KOPT-K1 (cell line): ENCODE measurements around the gene ATG13.

ENCODE experiments used
- H3K27ac ChIP-seq: fragments of 200-600 bp; sonication (generic); 2 replicates; pipeline ENCODE4 v1.5.1; 2016; ENCODE audit warnings: antibody characterized with exemption, mild to moderate bottlenecking, low read depth, low read length; ENCODE audit not compliant: poor library complexity, severe bottlenecking
- H3K36me3 ChIP-seq: fragments of 200-600 bp; sonication (generic); 2 replicates; pipeline ENCODE4 v1.5.1; 2017; ENCODE audit warnings: antibody characterized with exemption, mild to moderate bottlenecking, low read length, moderate library complexity; ENCODE audit not compliant: insufficient read depth
- H3K9me3 ChIP-seq: fragments of 200-600 bp; sonication (generic); 2 replicates; pipeline ENCODE4 v1.5.1; 2017; ENCODE audit warnings: antibody characterized with exemption, low read length, mild to moderate bottlenecking; ENCODE audit not compliant: insufficient read depth, poor library complexity, severe bottlenecking

ATG13 gene

GRCh38 chr11:46597609-46598219, 19.6 kb upstream of the ATG13 start:
- Histone ChIP-seq H3K36me3 (no peaks in the 10 kb centered on the region), H3K27ac (no peak overlapping the region), H3K9me3 (no peaks in the 10 kb centered on the region)

- H3K36me3 ChIP-seq = no peaks in the 10 kb centered on the region
- no peak overlapping the region for H3K27ac ChIP-seq
- no peaks in the 10 kb centered on the region for H3K9me3 ChIP-seq
Observed at GRCh38 chr11:46599340-46600193, 17.8 kb upstream of the ATG13 start.

DNA sequence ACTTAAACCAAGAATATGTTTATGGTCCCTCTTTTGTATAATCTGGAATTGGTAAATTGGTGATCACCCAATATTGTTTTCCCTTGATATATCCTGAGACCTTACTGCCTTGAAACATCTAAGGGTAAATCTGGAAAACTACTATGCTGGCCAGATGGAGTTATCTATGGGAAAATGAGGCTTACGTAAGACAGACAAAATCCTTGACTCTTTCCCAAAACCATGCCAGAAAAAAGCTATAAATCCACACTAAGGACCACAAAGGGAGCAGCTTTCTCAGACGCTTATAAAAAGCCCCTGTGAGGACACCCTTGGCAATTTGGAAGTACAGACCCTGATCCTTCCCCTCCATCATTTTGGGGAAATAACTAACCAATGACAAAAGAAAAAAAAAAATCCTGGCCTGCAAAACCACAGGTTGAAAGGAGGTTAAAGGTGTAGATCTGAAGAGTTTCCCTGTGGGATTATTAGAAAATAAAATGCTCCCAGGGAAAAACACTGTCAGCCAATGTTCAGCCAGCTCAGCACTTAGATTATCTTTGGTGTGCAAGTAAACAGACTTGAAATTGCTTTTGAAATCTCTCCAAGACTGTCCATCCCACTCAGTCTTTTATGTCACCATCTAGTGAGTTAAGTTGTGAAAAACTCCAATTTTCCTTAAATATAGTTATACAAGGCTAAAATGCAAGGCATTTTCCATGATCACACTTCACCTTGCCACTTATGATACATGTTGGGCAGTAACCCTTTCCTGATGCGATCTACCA, 17.0 kb upstream of the ATG13 start:
- H3K9me3 ChIP-seq = no peaks in the 10 kb centered on the region
- H3K36me3 ChIP-seq = no peaks in the 10 kb centered on the region

DNA sequence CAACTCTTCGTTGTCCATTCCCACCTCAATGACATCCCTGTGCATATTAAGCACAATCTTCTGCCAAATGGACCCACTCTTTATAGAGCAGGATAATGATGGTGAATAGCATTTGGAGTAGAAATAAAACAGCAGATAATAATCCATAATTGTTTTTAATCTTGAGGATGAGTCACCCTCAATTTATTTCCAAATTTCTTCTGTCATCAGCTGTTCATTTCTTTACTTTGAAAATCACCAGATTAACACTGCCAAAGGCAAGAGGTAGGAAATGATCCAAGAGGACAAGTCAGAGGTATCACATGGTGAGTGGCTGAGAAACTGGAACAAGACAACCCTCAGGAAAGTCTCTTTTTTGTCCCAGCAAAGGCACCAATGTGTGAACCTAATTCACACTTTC, 16.2 kb upstream of the ATG13 start:
- Histone ChIP-seq H3K27ac (no peak overlapping the region), H3K9me3 (no peaks in the 10 kb centered on the region), H3K36me3 (no peaks in the 10 kb centered on the region)

More for the DNA sequence above, 17.0 kb upstream of the ATG13 start:
- H3K27ac ChIP-seq = no peak overlapping the region

GRCh38 chr11:46603704-46604308, 13.5 kb upstream of the ATG13 start:
- Histone ChIP-seq H3K36me3 (no peaks in the 10 kb centered on the region), H3K27ac (no peak overlapping the region), H3K9me3 (no peaks in the 10 kb centered on the region)

- no peaks in the 10 kb centered on the region for H3K36me3 ChIP-seq
- H3K9me3 ChIP-seq = no peaks in the 10 kb centered on the region
- H3K27ac ChIP-seq = no peak overlapping the region
Observed at GRCh38 chr11:46604796-46605195, 12.6 kb upstream of the ATG13 start.

- Histone ChIP-seq H3K36me3 (no peaks in the 10 kb centered on the region), H3K9me3 (no peaks in the 10 kb centered on the region), H3K27ac (no peak overlapping the region)
Observed at GRCh38 chr11:46607516-46607915, 9.8 kb upstream of the ATG13 start.

DNA sequence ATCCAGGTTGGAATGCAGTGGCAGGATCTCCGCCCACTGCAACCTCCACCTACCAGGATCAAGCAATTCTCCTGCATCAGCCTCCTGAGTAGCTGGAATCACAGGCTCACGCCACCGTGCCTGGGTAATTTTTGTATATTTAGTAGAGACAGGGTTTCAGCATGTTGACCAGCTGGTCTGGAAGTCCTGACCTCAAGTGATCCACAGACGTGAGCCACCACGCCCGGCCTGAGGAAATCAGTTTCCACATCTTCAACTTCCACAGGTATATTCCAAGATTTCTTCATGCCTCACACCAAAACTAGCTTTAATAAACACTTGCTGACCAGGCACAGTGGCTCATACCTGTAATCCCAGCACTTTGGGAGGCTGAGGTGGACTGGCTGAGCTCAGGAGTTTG, 8.0 kb upstream of the ATG13 start:
- H3K36me3 ChIP-seq = no peaks in the 10 kb centered on the region
- H3K27ac ChIP-seq = no peak overlapping the region

DNA sequence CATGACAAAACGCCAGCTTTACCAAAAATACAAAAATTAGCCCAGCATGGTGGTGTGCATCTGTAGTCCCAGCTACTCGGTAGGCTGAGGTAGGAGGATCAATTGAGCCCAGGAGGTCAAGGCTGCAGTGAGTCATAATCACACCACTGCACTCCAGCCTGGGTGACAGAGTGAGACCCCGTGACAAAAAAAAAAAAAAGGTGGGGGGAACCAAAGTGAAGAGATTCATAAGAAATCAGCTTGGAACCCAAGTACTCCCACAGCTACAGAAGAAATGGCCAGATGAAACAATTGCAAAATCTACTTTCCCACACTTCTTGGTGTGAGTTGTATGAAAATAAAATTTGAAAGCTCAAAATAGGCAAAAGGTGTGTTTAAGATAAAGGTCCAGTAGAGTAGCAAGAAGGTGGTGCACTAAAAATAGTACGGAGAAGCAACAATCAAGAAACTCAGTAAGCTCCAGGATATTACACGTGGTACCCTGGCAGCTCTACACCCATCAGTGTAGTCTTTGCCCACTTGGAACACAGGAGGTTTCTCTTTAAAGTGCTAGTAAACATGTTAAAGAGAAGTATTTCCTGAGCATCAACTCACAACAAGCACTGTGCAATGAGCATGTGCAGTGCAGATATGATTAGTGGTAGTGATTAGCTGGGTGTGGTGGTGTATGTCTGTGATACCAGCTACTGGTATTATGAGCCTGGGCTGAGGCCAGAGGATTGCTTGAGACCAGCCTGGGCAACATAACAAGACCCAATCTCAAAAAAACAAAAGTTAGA, 5.6 kb upstream of the ATG13 start:
- Histone ChIP-seq H3K27ac (no peak overlapping the region), H3K9me3 (no peaks in the 10 kb centered on the region), H3K36me3 (no peaks in the 10 kb centered on the region)

More for the DNA sequence above, 8.0 kb upstream of the ATG13 start:
- H3K9me3 ChIP-seq = no peaks in the 10 kb centered on the region

DNA sequence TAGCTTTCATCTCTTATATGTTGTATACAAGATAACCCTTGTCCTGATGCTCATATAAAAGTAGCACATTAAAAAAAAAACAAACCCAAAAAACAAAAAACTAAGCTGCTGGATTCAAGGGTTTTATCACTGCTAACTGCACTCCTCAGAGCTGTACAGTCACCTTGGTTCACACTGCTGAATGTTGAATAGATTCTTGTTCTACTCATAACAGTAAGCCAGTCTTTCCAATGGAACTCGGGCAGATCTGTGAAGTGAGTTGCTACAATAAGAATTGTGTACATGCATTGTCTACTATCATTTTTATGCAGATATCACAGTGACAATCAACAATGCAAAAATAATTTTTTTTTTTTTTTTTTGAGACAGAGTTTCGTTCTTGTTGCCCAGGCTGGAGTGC, 5.0 kb upstream of the ATG13 start:
- no peaks in the 10 kb centered on the region for H3K36me3 ChIP-seq
- H3K9me3 ChIP-seq = no peaks in the 10 kb centered on the region
- no peak overlapping the region for H3K27ac ChIP-seq

GRCh38 chr11:46615756-46616155, 1.6 kb upstream of the ATG13 start:
- H3K36me3 ChIP-seq = peaks cover 8% of the 10 kb centered on the region; the same call in 1 of the 2 replicates

DNA sequence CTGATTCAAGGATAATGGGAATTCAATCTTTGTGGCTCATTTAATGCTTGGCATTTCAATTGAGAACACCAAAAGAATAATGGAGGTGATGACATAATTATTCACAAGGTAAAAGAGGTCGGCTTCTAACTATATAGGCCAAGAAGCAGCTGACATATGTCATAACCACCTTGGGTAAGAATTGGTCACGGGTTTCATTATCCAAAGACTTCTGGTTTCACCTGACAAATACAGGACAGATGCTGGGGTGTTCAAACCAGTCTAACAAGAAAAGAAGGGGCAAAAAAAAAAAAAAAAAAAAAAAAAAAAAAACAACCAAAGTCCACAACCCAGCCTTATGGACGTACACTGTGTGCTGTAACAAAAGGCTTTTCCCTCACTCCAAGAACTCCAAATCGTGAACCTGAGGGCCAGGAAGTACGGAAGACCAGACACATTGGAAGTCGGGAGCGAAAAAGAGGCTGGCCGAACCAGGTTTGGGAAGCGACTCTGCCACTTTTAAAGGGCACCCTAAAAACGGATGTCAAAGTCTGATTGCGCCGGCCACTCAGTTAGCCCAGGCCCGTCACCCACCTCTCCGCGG, 711 bp upstream of the ATG13 start:
- H3K36me3 ChIP-seq = peaks cover 15% of the 10 kb centered on the region; the same call in 1 of the 2 replicates
- H3K27ac ChIP-seq = peak overlapping the region; percentile 94
- no peaks in the 10 kb centered on the region for H3K9me3 ChIP-seq

More at GRCh38 chr11:46615756-46616155, 1.6 kb upstream of the ATG13 start:
- Histone ChIP-seq H3K9me3 (no peaks in the 10 kb centered on the region), H3K27ac (no peak overlapping the region)

- Histone ChIP-seq H3K36me3 (peaks cover 24% of the 10 kb centered on the region), H3K9me3 (no peaks in the 10 kb centered on the region), H3K27ac (peak overlapping the region; percentile 94)
Observed at GRCh38 chr11:46617972-46618314, 590 bp downstream of the ATG13 start.

DNA sequence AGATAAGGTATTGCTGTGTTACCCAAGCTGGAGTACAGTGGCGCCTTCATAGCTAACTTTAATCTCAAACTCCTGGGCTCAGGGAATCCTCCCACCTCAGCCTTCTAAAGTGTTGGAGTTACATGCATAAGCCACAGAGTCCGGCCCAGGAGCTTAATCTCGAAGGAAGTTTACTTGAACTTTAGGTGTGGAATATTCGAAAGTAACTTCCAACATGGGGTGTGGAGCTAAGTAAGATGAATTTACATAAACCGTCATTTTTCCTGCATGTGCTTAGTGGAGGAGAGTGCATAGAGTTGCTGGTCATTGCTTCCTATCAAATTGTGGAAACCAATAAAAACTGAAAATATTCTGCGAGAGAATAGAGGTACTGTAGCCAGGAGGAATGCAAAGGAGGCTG, 1.5 kb downstream of the ATG13 start:
- H3K27ac ChIP-seq = no peak overlapping the region
- H3K36me3 ChIP-seq = peaks cover 28% of the 10 kb centered on the region
- H3K9me3 ChIP-seq = no peaks in the 10 kb centered on the region
